SJSA1 (cell line): ENCODE data around the gene PTPRT. TPM values are rescaled to one million over a fixed set of nuclear protein-coding genes. Genes with fewer than 3 reads are reported as not detected.

Experiments
- DNase-seq, 2 experiments: peaks; one replicate each; pipeline ENCODE4 v3.0.0-alpha.2; 2015 to 2020; ENCODE audit warnings: low spot score in 2 of 2, low read depth in 1 of 2
- H3K27ac ChIP-seq: fragments of 250-450 bp; sonication (Bioruptor Pico); 2 replicates; pipeline ENCODE4 v1.5.1; 2020; ENCODE audit warnings: mild to moderate bottlenecking, moderate library complexity
- H3K27me3 ChIP-seq: fragments of 250-450 bp; sonication (Bioruptor Pico); replicated peaks from 2 replicates; pipeline ENCODE4 v1.5.1; 2020; ENCODE audit warnings: mild to moderate bottlenecking, moderate library complexity
- H3K36me3 ChIP-seq: fragments of 250-450 bp; sonication (Bioruptor Pico); 2 replicates; pipeline ENCODE4 v1.5.1; 2020; ENCODE audit warnings: mild to moderate bottlenecking
- H3K4me1 ChIP-seq: fragments of 250-450 bp; sonication (Bioruptor Pico); replicated peaks from 2 replicates; pipeline ENCODE4 v1.6.1; 2021; ENCODE audit warnings: mild to moderate bottlenecking
- H3K4me3 ChIP-seq: fragments of 250-450 bp; sonication (Bioruptor Pico); 2 replicates; pipeline ENCODE4 v1.5.1; 2020; ENCODE audit warnings: mild to moderate bottlenecking
- H3K9me3 ChIP-seq: fragments of 250-450 bp; sonication (Bioruptor Pico); replicated peaks from 2 replicates; pipeline ENCODE4 v1.5.1; 2020; ENCODE audit warnings: mild to moderate bottlenecking
- total RNA-seq: library from RNA; depleted of rRNA; stranded (reverse); fragments of >200 nt; shearing (Covaris generic); gene quantifications from 2 replicates; pipeline ENCODE4 v1.2.3, GENCODE V29; 2014

Gene PTPRT
- total RNA-seq, 1 experiment from 2014 or later, result not detected

GRCh38 chr20:42191140-42191860 is 998.4 kb downstream of the PTPRT start:
- Histone ChIP-seq H3K27ac (no peak overlapping the region), H3K36me3 (no peaks in the 10 kb centered on the region), H3K4me1 (no peaks in the 10 kb centered on the region), H3K27me3 (no peaks in the 10 kb centered on the region), H3K9me3 (peaks cover 5% of the 10 kb centered on the region; the same call in 1 of the 2 replicates), H3K4me3 (no peak overlapping the region)
- no peak for DNase-seq

GRCh38 chr20:42190084-42190483 is 999.6 kb downstream of the PTPRT start:
- no peaks in the 10 kb centered on the region for H3K36me3 ChIP-seq
- no peak overlapping the region for H3K27ac ChIP-seq
- no peak for DNase-seq
- peaks cover 7% of the 10 kb centered on the region; the same call in 1 of the 2 replicates for H3K9me3 ChIP-seq
- no peaks in the 10 kb centered on the region for H3K27me3 ChIP-seq
- H3K4me1 ChIP-seq, result no peaks in the 10 kb centered on the region
- no peak overlapping the region for H3K4me3 ChIP-seq

- no peaks in the 10 kb centered on the region for H3K27me3 ChIP-seq
- H3K9me3 ChIP-seq, result peaks cover 7% of the 10 kb centered on the region; the same call in 1 of the 2 replicates
- no peak for DNase-seq
- H3K4me1 ChIP-seq, result no peaks in the 10 kb centered on the region
- no peak overlapping the region for H3K4me3 ChIP-seq
- no peak overlapping the region for H3K27ac ChIP-seq
- H3K36me3 ChIP-seq, result no peaks in the 10 kb centered on the region
Measured at GRCh38 chr20:42186337-42186736, 1003.4 kb downstream of the PTPRT start.

GRCh38 chr20:42183147-42183546 is 1006.6 kb downstream of the PTPRT start:
- no peak overlapping the region for H3K27ac ChIP-seq
- no peaks in the 10 kb centered on the region for H3K27me3 ChIP-seq
- no peaks in the 10 kb centered on the region for H3K36me3 ChIP-seq
- H3K4me1 ChIP-seq, result no peaks in the 10 kb centered on the region
- H3K9me3 ChIP-seq, result 0 out of 2 replicates have a peak, but pooled peaks cover 7% of the 10 kb centered on the region
- DNase-seq, result no peak
- no peak overlapping the region for H3K4me3 ChIP-seq

GRCh38 chr20:42181064-42181463 is 1008.6 kb downstream of the PTPRT start:
- no peaks in the 10 kb centered on the region for H3K36me3 ChIP-seq
- no peaks in the 10 kb centered on the region for H3K27me3 ChIP-seq
- no peak for DNase-seq
- H3K9me3 ChIP-seq, result peaks cover 4% of the 10 kb centered on the region; the same call in 1 of the 2 replicates
- H3K4me3 ChIP-seq, result no peak overlapping the region
- no peak overlapping the region for H3K27ac ChIP-seq
- no peaks in the 10 kb centered on the region for H3K4me1 ChIP-seq

DNA sequence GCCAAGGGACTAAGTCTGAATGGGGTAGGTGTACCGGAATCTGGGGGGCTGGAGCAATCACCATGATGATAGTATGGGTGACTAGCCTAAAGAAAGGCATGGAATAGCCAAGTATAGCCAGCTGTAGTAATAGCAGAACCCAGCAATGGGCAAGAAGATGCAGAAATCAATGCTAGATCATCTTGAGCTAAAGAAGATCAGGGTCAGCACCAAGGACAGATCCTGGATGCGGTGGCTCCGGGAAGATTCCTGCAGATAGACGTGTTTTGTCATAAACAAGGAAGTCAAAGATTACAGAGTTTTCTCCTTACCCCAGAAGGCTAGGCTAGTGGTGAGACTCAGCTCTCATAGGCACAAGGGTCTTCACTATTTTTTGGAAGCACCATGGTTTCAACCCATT is 1009.9 kb downstream of the PTPRT start:
- H3K27me3 ChIP-seq, result no peaks in the 10 kb centered on the region
- H3K27ac ChIP-seq, result no peak overlapping the region
- no peak overlapping the region for H3K4me3 ChIP-seq
- peaks cover 2% of the 10 kb centered on the region; the same call in 1 of the 2 replicates for H3K9me3 ChIP-seq
- no peak for DNase-seq
- H3K4me1 ChIP-seq, result no peaks in the 10 kb centered on the region
- no peaks in the 10 kb centered on the region for H3K36me3 ChIP-seq

DNA sequence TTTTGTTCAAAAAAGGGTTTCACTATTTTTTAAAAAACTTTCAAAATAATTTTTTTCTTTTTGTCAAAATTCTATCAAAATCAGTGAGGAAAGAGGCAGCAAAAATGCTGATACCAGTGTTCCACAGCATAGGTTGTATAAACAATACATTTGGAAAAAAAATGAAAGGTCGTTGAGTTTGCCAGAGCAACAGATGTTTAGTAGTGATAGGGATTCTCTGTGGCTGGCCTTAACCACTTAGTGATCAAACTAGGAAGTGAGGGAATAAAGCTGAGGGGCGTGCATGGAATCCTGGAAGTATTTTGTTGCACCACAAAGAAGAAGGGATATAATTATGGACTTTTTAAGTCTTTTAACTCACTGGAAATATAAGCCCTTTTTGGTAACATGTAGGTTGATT is 1016.3 kb downstream of the PTPRT start:
- Histone ChIP-seq H3K9me3 (no peaks in the 10 kb centered on the region; the same call in 1 of the 2 replicates), H3K4me1 (no peaks in the 10 kb centered on the region), H3K27me3 (no peaks in the 10 kb centered on the region), H3K27ac (no peak overlapping the region), H3K36me3 (no peaks in the 10 kb centered on the region), H3K4me3 (no peak overlapping the region)
- DNase-seq, result no peak

- no peak for DNase-seq
- no peak overlapping the region for H3K27ac ChIP-seq
- H3K36me3 ChIP-seq, result no peaks in the 10 kb centered on the region
- no peak overlapping the region for H3K4me3 ChIP-seq
- no peaks in the 10 kb centered on the region for H3K4me1 ChIP-seq
- H3K9me3 ChIP-seq, result no peaks in the 10 kb centered on the region; the same call in 1 of the 2 replicates
- no peaks in the 10 kb centered on the region for H3K27me3 ChIP-seq
Measured at GRCh38 chr20:42164121-42164890, 1025.4 kb downstream of the PTPRT start.

GRCh38 chr20:42161228-42161829 is 1028.4 kb downstream of the PTPRT start:
- no peaks in the 10 kb centered on the region for H3K4me1 ChIP-seq
- no peak overlapping the region for H3K27ac ChIP-seq
- H3K36me3 ChIP-seq, result no peaks in the 10 kb centered on the region
- no peak for DNase-seq
- H3K27me3 ChIP-seq, result no peaks in the 10 kb centered on the region
- no peaks in the 10 kb centered on the region; the same call in 1 of the 2 replicates for H3K9me3 ChIP-seq
- H3K4me3 ChIP-seq, result no peak overlapping the region

GRCh38 chr20:42159808-42160207 is 1029.9 kb downstream of the PTPRT start:
- Histone ChIP-seq H3K27me3 (no peaks in the 10 kb centered on the region), H3K4me1 (no peaks in the 10 kb centered on the region), H3K9me3 (no peaks in the 10 kb centered on the region; the same call in 1 of the 2 replicates), H3K4me3 (no peak overlapping the region), H3K36me3 (no peaks in the 10 kb centered on the region), H3K27ac (no peak overlapping the region)
- DNase-seq, result no peak

DNA sequence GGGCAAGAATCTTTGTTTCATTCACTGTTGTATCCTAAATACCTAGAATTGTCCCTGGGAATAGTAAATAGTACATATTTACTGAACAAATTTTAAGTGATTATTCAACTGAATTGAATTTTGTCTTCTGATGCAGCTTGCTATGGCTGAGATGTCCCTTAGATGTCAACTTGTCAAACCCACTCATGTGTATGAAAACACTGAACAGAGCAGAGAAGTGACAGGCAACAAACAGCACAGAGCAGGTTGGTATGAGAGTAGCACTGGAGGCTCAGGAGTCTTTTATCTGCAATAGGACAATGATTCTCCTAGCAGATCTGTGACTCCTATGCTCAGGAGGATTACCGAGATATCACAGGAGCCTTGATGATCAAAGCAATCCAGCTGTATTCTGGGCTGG is 1031.4 kb downstream of the PTPRT start:
- H3K9me3 ChIP-seq, result no peaks in the 10 kb centered on the region
- H3K4me3 ChIP-seq, result no peak overlapping the region
- no peak for DNase-seq
- H3K27ac ChIP-seq, result no peak overlapping the region
- no peaks in the 10 kb centered on the region for H3K4me1 ChIP-seq
- H3K27me3 ChIP-seq, result no peaks in the 10 kb centered on the region
- H3K36me3 ChIP-seq, result no peaks in the 10 kb centered on the region

DNA sequence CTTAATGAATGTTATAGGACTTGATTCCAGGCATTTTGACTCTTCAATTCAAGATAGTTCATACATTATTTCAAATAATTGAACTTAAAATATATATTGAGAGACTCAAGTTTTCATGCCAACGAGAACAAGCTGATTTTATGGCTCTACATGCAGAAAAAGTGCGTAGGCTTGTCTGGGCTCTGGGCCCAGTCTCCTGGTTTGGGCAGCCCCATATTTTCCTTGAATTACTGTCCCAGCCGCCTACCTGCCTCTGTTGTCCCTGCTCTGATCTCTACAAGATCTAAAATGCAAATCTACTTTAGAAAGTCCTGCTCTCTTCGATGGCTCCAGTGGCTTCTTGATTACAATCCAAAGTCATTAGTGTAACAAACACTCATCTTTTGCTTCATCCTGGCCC is 1034.1 kb downstream of the PTPRT start:
- no peaks in the 10 kb centered on the region for H3K27me3 ChIP-seq
- no peak overlapping the region for H3K4me3 ChIP-seq
- H3K27ac ChIP-seq, result no peak overlapping the region
- H3K4me1 ChIP-seq, result no peaks in the 10 kb centered on the region
- H3K36me3 ChIP-seq, result no peaks in the 10 kb centered on the region
- no peak for DNase-seq
- no peaks in the 10 kb centered on the region for H3K9me3 ChIP-seq

DNA sequence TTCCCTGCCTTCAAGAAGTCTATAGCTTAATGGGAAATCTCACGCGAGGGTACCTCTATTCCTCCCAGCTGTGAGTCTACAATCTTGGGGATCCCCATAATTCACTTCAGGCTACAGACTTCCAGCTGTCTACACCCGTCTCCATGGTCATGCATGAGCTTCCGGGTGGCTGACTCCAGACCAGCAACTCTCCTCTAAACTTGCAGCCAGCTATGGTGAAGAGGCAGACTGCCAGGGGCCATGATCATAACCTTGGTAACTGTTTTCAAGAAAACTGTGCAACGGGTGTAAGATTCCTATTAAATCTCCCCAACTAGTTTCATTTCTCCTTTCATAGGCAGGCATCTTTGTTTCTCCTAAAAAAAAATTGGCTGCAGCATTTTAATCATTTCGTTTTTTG is 1037.1 kb downstream of the PTPRT start:
- Histone ChIP-seq H3K4me1 (no peaks in the 10 kb centered on the region), H3K27me3 (no peaks in the 10 kb centered on the region), H3K9me3 (no peaks in the 10 kb centered on the region), H3K36me3 (no peaks in the 10 kb centered on the region), H3K27ac (no peak overlapping the region), H3K4me3 (no peak overlapping the region)
- no peak for DNase-seq

DNA sequence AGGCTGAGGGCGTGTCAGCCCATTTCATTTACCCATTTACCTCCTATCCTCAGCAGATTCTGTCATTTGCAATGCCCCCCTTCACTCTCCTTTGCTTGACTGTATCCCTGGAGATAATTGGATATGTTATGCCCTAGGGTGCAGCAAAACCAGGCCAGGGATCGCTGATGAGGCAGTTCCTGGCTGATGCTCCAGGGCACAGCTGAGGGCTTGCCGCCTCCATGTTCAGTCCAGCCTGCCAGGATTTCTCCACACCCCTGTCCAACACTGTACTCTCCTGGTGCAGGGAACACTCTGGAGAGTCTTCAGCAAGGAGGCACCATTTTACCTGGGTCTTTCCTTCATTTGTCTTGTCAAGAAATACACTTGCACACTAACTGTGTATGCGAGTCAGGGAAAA is 1039.5 kb downstream of the PTPRT start:
- no peaks in the 10 kb centered on the region for H3K9me3 ChIP-seq
- H3K4me1 ChIP-seq, result no peaks in the 10 kb centered on the region
- H3K36me3 ChIP-seq, result no peaks in the 10 kb centered on the region
- no peak overlapping the region for H3K27ac ChIP-seq
- H3K4me3 ChIP-seq, result no peak overlapping the region
- DNase-seq, result no peak
- H3K27me3 ChIP-seq, result no peaks in the 10 kb centered on the region
